HEK293 (cell line): Measurements from ENCODE around the gene TCEAL1.
A peak's percentile ranks its signal among the peaks of the same experiment; 100 is the strongest.

Source experiments
- GFI1B ChIP-seq: fragments of 450-650 bp; formaldehyde crosslinking; IDR thresholded peaks from 2 replicates; pipeline ENCODE4 v1.5.1; 2016; ENCODE audit warnings: missing biosample characterization, missing genetic modification characterization
- HOXA7 ChIP-seq: sonication (generic); formaldehyde crosslinking; IDR thresholded peaks from 2 replicates; pipeline ENCODE4 v1.8.1; 2022; ENCODE audit warnings: missing genetic modification reagents, borderline replicate concordance
- KLF7 ChIP-seq: fragments of 450-650 bp; formaldehyde crosslinking; IDR thresholded peaks from 2 replicates; pipeline ENCODE4 v1.5.1; 2016; ENCODE audit warnings: missing biosample characterization, missing genetic modification characterization, borderline replicate concordance
- KLF8 ChIP-seq: fragments of 450-650 bp; formaldehyde crosslinking; IDR thresholded peaks from 2 replicates; pipeline ENCODE4 v1.5.1; 2016; ENCODE audit warnings: missing biosample characterization, missing genetic modification characterization
- OSR2 ChIP-seq: fragments of 450-650 bp; formaldehyde crosslinking; IDR thresholded peaks from 2 replicates; pipeline ENCODE4 v1.5.1; 2016; ENCODE audit warnings: missing biosample characterization, missing genetic modification characterization
- PRDM1 ChIP-seq: fragments of 450-650 bp; formaldehyde crosslinking; IDR thresholded peaks from 2 replicates; pipeline ENCODE4; 2016; ENCODE audit warnings: missing biosample characterization, missing genetic modification characterization
- SP3 ChIP-seq: fragments of 450-650 bp; formaldehyde crosslinking; IDR thresholded peaks from 2 replicates; pipeline ENCODE4 v1.5.1; 2016; ENCODE audit warnings: missing biosample characterization, missing genetic modification characterization
- ZBTB11 ChIP-seq: fragments of 450-650 bp; formaldehyde crosslinking; conservative IDR thresholded peaks from 2 replicates; pipeline ENCODE4 v1.5.1; 2016; ENCODE audit warnings: low read depth, missing biosample characterization, missing genetic modification characterization
- ZBTB8A ChIP-seq: fragments of 450-650 bp; formaldehyde crosslinking; IDR thresholded peaks from 2 replicates; pipeline ENCODE4 v1.5.1; 2016; ENCODE audit warnings: missing biosample characterization, missing genetic modification characterization
- ZNF10 ChIP-seq: fragments of 450-650 bp; formaldehyde crosslinking; IDR thresholded peaks from 2 replicates; pipeline ENCODE4 v1.5.1; 2017; ENCODE audit warnings: missing biosample characterization, missing genetic modification characterization
- ZNF169 ChIP-seq: fragments of 450-650 bp; formaldehyde crosslinking; IDR thresholded peaks from 2 replicates; pipeline ENCODE4 v1.5.1; 2016; ENCODE audit warnings: missing biosample characterization, missing genetic modification characterization
- ZNF174 ChIP-seq: fragments of 450-650 bp; formaldehyde crosslinking; IDR thresholded peaks from 2 replicates; pipeline ENCODE4 v1.5.0; 2017; ENCODE audit warnings: missing biosample characterization, mild to moderate bottlenecking, missing genetic modification characterization
- ZNF214 ChIP-seq: fragments of 450-650 bp; formaldehyde crosslinking; IDR thresholded peaks from 2 replicates; pipeline ENCODE4 v1.5.1; 2017; ENCODE audit warnings: missing biosample characterization, mild to moderate bottlenecking, missing genetic modification characterization, borderline replicate concordance
- ZNF221 ChIP-seq: fragments of 450-650 bp; formaldehyde crosslinking; IDR thresholded peaks from 2 replicates; pipeline ENCODE4 v1.5.1; 2017; ENCODE audit warnings: missing biosample characterization, missing genetic modification characterization, borderline replicate concordance
- ZNF394 ChIP-seq: fragments of 450-650 bp; formaldehyde crosslinking; IDR thresholded peaks from 2 replicates; pipeline ENCODE4 v1.5.1; 2016; ENCODE audit warnings: missing biosample characterization, missing genetic modification characterization, mild to moderate bottlenecking, moderate library complexity, borderline replicate concordance
- ZNF398 ChIP-seq: fragments of 450-650 bp; formaldehyde crosslinking; IDR thresholded peaks from 2 replicates; pipeline ENCODE4 v1.5.1; 2017; ENCODE audit warnings: missing biosample characterization, missing genetic modification characterization
- ZNF416 ChIP-seq: fragments of 450-650 bp; formaldehyde crosslinking; IDR thresholded peaks from 2 replicates; pipeline ENCODE4 v1.5.1; 2016; ENCODE audit warnings: missing biosample characterization, missing genetic modification characterization
- ZNF548 ChIP-seq: fragments of 450-650 bp; formaldehyde crosslinking; IDR thresholded peaks from 2 replicates; pipeline ENCODE4 v1.5.1; 2016; ENCODE audit warnings: missing biosample characterization, missing genetic modification characterization
- ZNF549 ChIP-seq: fragments of 450-650 bp; IDR thresholded peaks from 2 replicates; pipeline ENCODE4 v1.5.1; 2018; ENCODE audit warnings: missing biosample characterization, missing genetic modification characterization, mild to moderate bottlenecking, inconsistent platforms, moderate library complexity
- ZNF555 ChIP-seq: fragments of 450-650 bp; formaldehyde crosslinking; conservative IDR thresholded peaks from 2 replicates; pipeline ENCODE4 v1.5.1; 2017; ENCODE audit warnings: missing biosample characterization, mild to moderate bottlenecking, missing genetic modification characterization, inconsistent platforms
- ZNF76 ChIP-seq: fragments of 450-650 bp; formaldehyde crosslinking; IDR thresholded peaks from 2 replicates; pipeline ENCODE4; 2016; ENCODE audit warnings: low read depth, missing biosample characterization, missing genetic modification characterization, borderline replicate concordance
- ZNF843 ChIP-seq: fragments of 450-650 bp; formaldehyde crosslinking; IDR thresholded peaks from 2 replicates; pipeline ENCODE4 v1.5.1; 2016; ENCODE audit warnings: missing biosample characterization, missing genetic modification characterization
- TF ChIP-seq, protein P1 (sequence below): sonication (generic); formaldehyde crosslinking; IDR thresholded peaks from 2 replicates; pipeline ENCODE4 v1.8.1; 2022; ENCODE audit warnings: mild to moderate bottlenecking, moderate library complexity, missing genetic modification reagents
- TF ChIP-seq, protein P2 (sequence below): fragments of 450-650 bp; formaldehyde crosslinking; IDR thresholded peaks from 2 replicates; pipeline ENCODE4 v1.5.1; 2016; ENCODE audit warnings: missing biosample characterization, missing genetic modification characterization
- TF ChIP-seq, protein P3 (sequence below): fragments of 450-650 bp; formaldehyde crosslinking; IDR thresholded peaks from 2 replicates; pipeline ENCODE4 v1.5.1; 2016; ENCODE audit warnings: missing biosample characterization, missing genetic modification characterization
- TF ChIP-seq, protein P4 (sequence below): fragments of 450-650 bp; formaldehyde crosslinking; IDR thresholded peaks from 2 replicates; pipeline ENCODE4 v1.5.0; 2017; ENCODE audit warnings: missing biosample characterization, missing genetic modification characterization, borderline replicate concordance

TCEAL1 gene

GRCh38 chrX:103629318-103630170 lies 769 bp downstream of the TCEAL1 start (continued):
- TF ChIP-seq KLF7 (tag by site-specific recombination): peak; percentile 72; the same call in 1 of the 2 replicates
- TF ChIP-seq, protein P1, sequence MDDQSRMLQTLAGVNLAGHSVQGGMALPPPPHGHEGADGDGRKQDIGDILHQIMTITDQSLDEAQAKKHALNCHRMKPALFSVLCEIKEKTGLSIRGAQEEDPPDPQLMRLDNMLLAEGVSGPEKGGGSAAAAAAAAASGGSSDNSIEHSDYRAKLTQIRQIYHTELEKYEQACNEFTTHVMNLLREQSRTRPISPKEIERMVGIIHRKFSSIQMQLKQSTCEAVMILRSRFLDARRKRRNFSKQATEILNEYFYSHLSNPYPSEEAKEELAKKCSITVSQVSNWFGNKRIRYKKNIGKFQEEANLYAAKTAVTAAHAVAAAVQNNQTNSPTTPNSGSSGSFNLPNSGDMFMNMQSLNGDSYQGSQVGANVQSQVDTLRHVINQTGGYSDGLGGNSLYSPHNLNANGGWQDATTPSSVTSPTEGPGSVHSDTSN (CRISPR knock-in tag): 0 out of 2 replicates have a peak, but pooled peaks have one; percentile 32
- TF ChIP-seq ZNF169 (tag by site-specific recombination): no peak
- TF ChIP-seq ZNF549 (tag by site-specific recombination): no peak
- TF ChIP-seq ZNF174 (tag by site-specific recombination): no peak
- TF ChIP-seq, protein P2, sequence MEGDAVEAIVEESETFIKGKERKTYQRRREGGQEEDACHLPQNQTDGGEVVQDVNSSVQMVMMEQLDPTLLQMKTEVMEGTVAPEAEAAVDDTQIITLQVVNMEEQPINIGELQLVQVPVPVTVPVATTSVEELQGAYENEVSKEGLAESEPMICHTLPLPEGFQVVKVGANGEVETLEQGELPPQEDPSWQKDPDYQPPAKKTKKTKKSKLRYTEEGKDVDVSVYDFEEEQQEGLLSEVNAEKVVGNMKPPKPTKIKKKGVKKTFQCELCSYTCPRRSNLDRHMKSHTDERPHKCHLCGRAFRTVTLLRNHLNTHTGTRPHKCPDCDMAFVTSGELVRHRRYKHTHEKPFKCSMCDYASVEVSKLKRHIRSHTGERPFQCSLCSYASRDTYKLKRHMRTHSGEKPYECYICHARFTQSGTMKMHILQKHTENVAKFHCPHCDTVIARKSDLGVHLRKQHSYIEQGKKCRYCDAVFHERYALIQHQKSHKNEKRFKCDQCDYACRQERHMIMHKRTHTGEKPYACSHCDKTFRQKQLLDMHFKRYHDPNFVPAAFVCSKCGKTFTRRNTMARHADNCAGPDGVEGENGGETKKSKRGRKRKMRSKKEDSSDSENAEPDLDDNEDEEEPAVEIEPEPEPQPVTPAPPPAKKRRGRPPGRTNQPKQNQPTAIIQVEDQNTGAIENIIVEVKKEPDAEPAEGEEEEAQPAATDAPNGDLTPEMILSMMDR (tag by site-specific recombination): peak; percentile 91
- TF ChIP-seq ZNF843 (tag by site-specific recombination): no peak
- no peak; the same call in 1 of the 2 replicates for TF ChIP-seq ZNF10 (tag by site-specific recombination)
- no peak for TF ChIP-seq HOXA7 (CRISPR knock-in tag)
- no peak for TF ChIP-seq GFI1B (tag by site-specific recombination)
- TF ChIP-seq, protein P3, sequence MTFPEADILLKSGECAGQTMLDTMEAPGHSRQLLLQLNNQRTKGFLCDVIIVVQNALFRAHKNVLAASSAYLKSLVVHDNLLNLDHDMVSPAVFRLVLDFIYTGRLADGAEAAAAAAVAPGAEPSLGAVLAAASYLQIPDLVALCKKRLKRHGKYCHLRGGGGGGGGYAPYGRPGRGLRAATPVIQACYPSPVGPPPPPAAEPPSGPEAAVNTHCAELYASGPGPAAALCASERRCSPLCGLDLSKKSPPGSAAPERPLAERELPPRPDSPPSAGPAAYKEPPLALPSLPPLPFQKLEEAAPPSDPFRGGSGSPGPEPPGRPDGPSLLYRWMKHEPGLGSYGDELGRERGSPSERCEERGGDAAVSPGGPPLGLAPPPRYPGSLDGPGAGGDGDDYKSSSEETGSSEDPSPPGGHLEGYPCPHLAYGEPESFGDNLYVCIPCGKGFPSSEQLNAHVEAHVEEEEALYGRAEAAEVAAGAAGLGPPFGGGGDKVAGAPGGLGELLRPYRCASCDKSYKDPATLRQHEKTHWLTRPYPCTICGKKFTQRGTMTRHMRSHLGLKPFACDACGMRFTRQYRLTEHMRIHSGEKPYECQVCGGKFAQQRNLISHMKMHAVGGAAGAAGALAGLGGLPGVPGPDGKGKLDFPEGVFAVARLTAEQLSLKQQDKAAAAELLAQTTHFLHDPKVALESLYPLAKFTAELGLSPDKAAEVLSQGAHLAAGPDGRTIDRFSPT: no peak
- peak; percentile 80 for TF ChIP-seq ZNF398
- TF ChIP-seq KLF8 (tag by site-specific recombination): peak; percentile 81
- no peak for TF ChIP-seq ZNF416 (tag by site-specific recombination)
- TF ChIP-seq, protein P4, sequence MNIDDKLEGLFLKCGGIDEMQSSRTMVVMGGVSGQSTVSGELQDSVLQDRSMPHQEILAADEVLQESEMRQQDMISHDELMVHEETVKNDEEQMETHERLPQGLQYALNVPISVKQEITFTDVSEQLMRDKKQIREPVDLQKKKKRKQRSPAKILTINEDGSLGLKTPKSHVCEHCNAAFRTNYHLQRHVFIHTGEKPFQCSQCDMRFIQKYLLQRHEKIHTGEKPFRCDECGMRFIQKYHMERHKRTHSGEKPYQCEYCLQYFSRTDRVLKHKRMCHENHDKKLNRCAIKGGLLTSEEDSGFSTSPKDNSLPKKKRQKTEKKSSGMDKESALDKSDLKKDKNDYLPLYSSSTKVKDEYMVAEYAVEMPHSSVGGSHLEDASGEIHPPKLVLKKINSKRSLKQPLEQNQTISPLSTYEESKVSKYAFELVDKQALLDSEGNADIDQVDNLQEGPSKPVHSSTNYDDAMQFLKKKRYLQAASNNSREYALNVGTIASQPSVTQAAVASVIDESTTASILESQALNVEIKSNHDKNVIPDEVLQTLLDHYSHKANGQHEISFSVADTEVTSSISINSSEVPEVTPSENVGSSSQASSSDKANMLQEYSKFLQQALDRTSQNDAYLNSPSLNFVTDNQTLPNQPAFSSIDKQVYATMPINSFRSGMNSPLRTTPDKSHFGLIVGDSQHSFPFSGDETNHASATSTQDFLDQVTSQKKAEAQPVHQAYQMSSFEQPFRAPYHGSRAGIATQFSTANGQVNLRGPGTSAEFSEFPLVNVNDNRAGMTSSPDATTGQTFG (tag by site-specific recombination): no peak
- no peak for TF ChIP-seq ZNF214 (tag by site-specific recombination)
- peak; percentile 41; the same call in 1 of the 2 replicates for TF ChIP-seq ZBTB11 (tag by site-specific recombination)
- TF ChIP-seq ZNF555 (tag by site-specific recombination): no peak
- no peak for TF ChIP-seq OSR2 (tag by site-specific recombination)
- 0 out of 2 replicates have a peak, but pooled peaks have one; percentile 28 for TF ChIP-seq ZNF394 (tag by site-specific recombination)
- TF ChIP-seq ZNF221 (tag by site-specific recombination): no peak
- TF ChIP-seq PRDM1 (tag by site-specific recombination): no peak
- peak; percentile 98 for TF ChIP-seq ZNF76 (tag by site-specific recombination)
- TF ChIP-seq ZBTB8A: peak; percentile 54; the same call in 1 of the 2 replicates
- no peak for TF ChIP-seq ZNF548
- peak; percentile 88 for TF ChIP-seq SP3 (tag by site-specific recombination)
